Transverse colon (tissue), 3 donors: ENCODE results near the gene FBXO17.

Experiments
- EP300 ChIP-seq: sonication (generic); formaldehyde crosslinking; IDR thresholded peaks from one replicate; pipeline ENCODE4 v1.6.1; 2017; ENCODE audit warnings: antibody characterized with exemption, low read depth
- POLR2A ChIP-seq: fragments of 450-650 bp; IDR thresholded peaks from one replicate; pipeline ENCODE4 v1.6.1; 2016; ENCODE audit warnings: antibody characterized with exemption, mild to moderate bottlenecking, moderate library complexity
- TF ChIP-seq, protein P1 (sequence below), 5 experiments: fragments of 200-600 bp in 3 of 5; fragments of 450-650 bp in 2 of 5; sonication (generic) in 3 of 5; IDR thresholded peaks; 1 replicate in 2 of 5; 2 replicates in 3 of 5; pipeline ENCODE4 v1.5.1; 2016 to 2017; ENCODE audit warnings: antibody characterized with exemption in 5 of 5, inconsistent platforms in 3 of 5, mild to moderate bottlenecking in 2 of 5, moderate library complexity in 1 of 5

DNA sequence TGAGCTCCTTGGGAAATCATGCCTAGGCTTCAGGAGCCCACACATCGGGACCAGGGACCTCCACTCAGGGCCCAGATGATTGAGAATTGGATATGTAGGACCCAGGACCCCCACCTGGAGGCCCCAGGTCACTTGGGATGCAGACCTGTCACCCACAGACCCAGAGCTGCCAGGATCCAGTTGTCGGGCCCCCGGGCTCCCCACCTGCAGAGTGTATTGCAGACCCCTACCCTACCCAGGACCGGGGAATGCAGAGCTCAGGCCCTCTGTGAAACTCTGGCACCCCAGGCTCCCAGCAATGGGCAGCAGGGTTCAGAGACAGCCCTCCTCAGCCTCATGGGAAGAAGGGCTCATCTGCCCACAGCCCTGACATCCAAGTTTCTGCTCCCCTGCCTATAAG, 69.9 kb downstream of the FBXO17 start:
- TF ChIP-seq, protein P1, sequence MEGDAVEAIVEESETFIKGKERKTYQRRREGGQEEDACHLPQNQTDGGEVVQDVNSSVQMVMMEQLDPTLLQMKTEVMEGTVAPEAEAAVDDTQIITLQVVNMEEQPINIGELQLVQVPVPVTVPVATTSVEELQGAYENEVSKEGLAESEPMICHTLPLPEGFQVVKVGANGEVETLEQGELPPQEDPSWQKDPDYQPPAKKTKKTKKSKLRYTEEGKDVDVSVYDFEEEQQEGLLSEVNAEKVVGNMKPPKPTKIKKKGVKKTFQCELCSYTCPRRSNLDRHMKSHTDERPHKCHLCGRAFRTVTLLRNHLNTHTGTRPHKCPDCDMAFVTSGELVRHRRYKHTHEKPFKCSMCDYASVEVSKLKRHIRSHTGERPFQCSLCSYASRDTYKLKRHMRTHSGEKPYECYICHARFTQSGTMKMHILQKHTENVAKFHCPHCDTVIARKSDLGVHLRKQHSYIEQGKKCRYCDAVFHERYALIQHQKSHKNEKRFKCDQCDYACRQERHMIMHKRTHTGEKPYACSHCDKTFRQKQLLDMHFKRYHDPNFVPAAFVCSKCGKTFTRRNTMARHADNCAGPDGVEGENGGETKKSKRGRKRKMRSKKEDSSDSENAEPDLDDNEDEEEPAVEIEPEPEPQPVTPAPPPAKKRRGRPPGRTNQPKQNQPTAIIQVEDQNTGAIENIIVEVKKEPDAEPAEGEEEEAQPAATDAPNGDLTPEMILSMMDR (IDR thresholded peaks at IDR 0.05): no peak
- TF ChIP-seq EP300 (no peak), POLR2A (no peak)
